K562 (cell line): ENCODE data around the gene DDC. TPM values are rescaled to one million over a fixed set of nuclear protein-coding genes. Genes with fewer than 3 reads are reported as not detected.

Experiments
- ATAC-seq: fragments of 200-7000 bp; cut with Tn5 transposase; 3 replicates; pipeline ENCODE4 v1.9.1; 2020; ENCODE audit warnings: moderate library complexity
- BruUV-seq: library from RNA; stranded (reverse); fragments of 400-500 nt; replicated peaks from 2 replicates; lab custom pipeline; 2021; lab: Mats Ljungman, UMichigan
- CTCF ChIA-PET: fragments of 300-600 bp; formaldehyde crosslinking; extraction: SDS; loops from one replicate; lab custom pipeline; 2021; ENCODE audit warnings: low intra/inter-chr PET ratio; lab: Yijun Ruan, JAX
- POLR2A ChIA-PET: fragments of 300-600, 350-650 bp; sonication (Branson Sonifier 250); formaldehyde crosslinking; extraction: SDS; loops from one replicate; lab custom pipeline; 2021; ENCODE audit warnings: antibody characterized with exemption, inconsistent platforms; lab: Yijun Ruan, JAX
- DNase-seq, 4 experiments: peaks; one replicate each; pipeline versions ENCODE4 v3.0.0 to v3.0.0-alpha.2; 2011 to 2018; ENCODE audit warnings: low spot score in 3 of 4, mixed read lengths in 3 of 4; ENCODE audit errors: extremely low read depth in 1 of 4
- FAIRE-seq: peaks from 2 replicates; lab custom pipeline; 2011; peaks lifted over from hg19 to GRCh38; lab: Jason Lieb, UNC
- H2AFZ ChIP-seq: 2 replicates; pipeline ENCODE4 v1.6.0; 2011; ENCODE audit warnings: low read depth, low read length, control low read depth, inconsistent platforms
- H3K27ac ChIP-seq: fragments of 200-600 bp; 3 replicates; pipeline ENCODE4 v1.8.0; 2011; ENCODE audit warnings: low read depth, mild to moderate bottlenecking, control low read depth, inconsistent platforms, low read length, moderate library complexity, mixed read lengths; ENCODE audit errors: extremely low read depth
- H3K27me3 ChIP-seq, 2 experiments: fragments of 300-600 bp in 1 of 2; 2 replicates in 1 of 2; 3 replicates in 1 of 2; pipeline versions ENCODE4 v1.6.0 to v1.8.0; 2011; ENCODE audit warnings: inconsistent platforms in 2 of 2, low read length in 2 of 2, mild to moderate bottlenecking in 1 of 2, mixed read lengths in 1 of 2, moderate library complexity in 1 of 2; ENCODE audit not compliant: control insufficient read depth in 2 of 2, insufficient read depth in 2 of 2
- H3K36me3 ChIP-seq: fragments of 300-600 bp; 3 replicates; pipeline ENCODE4 v1.8.0; 2011; ENCODE audit warnings: mild to moderate bottlenecking, low read length, inconsistent platforms; ENCODE audit not compliant: control insufficient read depth, insufficient read depth
- H3K4me1 ChIP-seq, 2 experiments: fragments of 200-600 bp in 1 of 2; replicated peaks in 1 of 2; 2 replicates in 1 of 2; 3 replicates in 1 of 2; pipeline versions ENCODE4 v1.5.1 to v1.8.0; 2011; ENCODE audit warnings: inconsistent platforms in 2 of 2, low read length in 2 of 2, mild to moderate bottlenecking in 1 of 2, mixed read lengths in 1 of 2, moderate library complexity in 1 of 2; ENCODE audit not compliant: control insufficient read depth in 2 of 2, insufficient read depth in 2 of 2
- H3K4me2 ChIP-seq: 2 replicates; pipeline ENCODE4 v1.6.1; 2011; ENCODE audit warnings: low read length, control low read depth, inconsistent platforms, mixed read lengths; ENCODE audit not compliant: insufficient read depth
- H3K4me3 ChIP-seq: fragments of 200-600 bp; sonication (generic), shearing (Covaris generic); 2 replicates; pipeline ENCODE4 v1.5.1; 2016; ENCODE audit warnings: control low read depth, inconsistent platforms
- H3K79me2 ChIP-seq: fragments of 200-600 bp; 3 replicates; pipeline ENCODE4 v1.8.0; 2011; ENCODE audit warnings: low read length, inconsistent platforms; ENCODE audit not compliant: control insufficient read depth, insufficient read depth
- H3K9ac ChIP-seq, 2 experiments: 2 replicates each; pipeline versions ENCODE4 v1.6.0 to v1.6.1; 2011; ENCODE audit warnings: low read depth in 2 of 2, low read length in 2 of 2, control low read depth in 1 of 2, inconsistent platforms in 1 of 2, mild to moderate bottlenecking in 1 of 2, mixed read lengths in 1 of 2; ENCODE audit not compliant: insufficient read depth in 1 of 2
- H3K9me1 ChIP-seq: one replicate; pipeline ENCODE4 v1.6.0; 2011; ENCODE audit warnings: inconsistent platforms, mild to moderate bottlenecking, low read length, moderate library complexity; ENCODE audit not compliant: control insufficient read depth, insufficient read depth
- H3K9me3 ChIP-seq: replicated peaks from 2 replicates; pipeline ENCODE4 v1.5.1; 2011; ENCODE audit warnings: low read depth, low read length, inconsistent platforms; ENCODE audit not compliant: control insufficient read depth, insufficient read depth
- H4K20me1 ChIP-seq: replicated peaks from 2 replicates; pipeline ENCODE4 v1.6.1; 2011; ENCODE audit warnings: low read length, inconsistent platforms, mixed read lengths; ENCODE audit not compliant: control insufficient read depth, insufficient read depth
- ELF2 ChIP-seq: fragments of 250-450 bp; sonication (Bioruptor Pico); IDR thresholded peaks from 2 replicates; pipeline ENCODE4 v1.5.0; 2021; ENCODE audit warnings: mild to moderate bottlenecking
- ESRRB ChIP-seq: fragments of 250-450 bp; sonication (Bioruptor Pico); IDR thresholded peaks from 2 replicates; pipeline ENCODE4 v1.5.0; 2020; ENCODE audit warnings: mild to moderate bottlenecking, moderate library complexity, borderline replicate concordance
- EWSR1 ChIP-seq: fragments of 450-650 bp; IDR thresholded peaks from 2 replicates; pipeline ENCODE4 v1.6.1; 2018; ENCODE audit warnings: borderline replicate concordance, mild to moderate bottlenecking, low read depth, moderate library complexity; ENCODE audit not compliant: partially characterized antibody
- GABPA ChIP-seq: fragments of 200-800 bp; sonication (Bioruptor generic); conservative IDR thresholded peaks from 2 replicates; pipeline ENCODE4 v1.6.1; 2016; ENCODE audit warnings: low read depth, missing genetic modification characterization, missing compliant biosample characterization
- JUND ChIP-seq, 2 experiments: IDR thresholded peaks; 2 replicates in 1 of 2; 3 replicates in 1 of 2; pipeline ENCODE4 v1.6.1; 2011; ENCODE audit warnings: borderline replicate concordance in 2 of 2, low read depth in 2 of 2, low read length in 2 of 2, improper control_type of control experiment in 1 of 2, missing biosample characterization in 1 of 2, missing genetic modification characterization in 1 of 2, missing genetic modification reagents in 1 of 2
- MAZ ChIP-seq, 2 experiments: fragments of 450-650 bp in 1 of 2; sonication (generic) in 1 of 2; formaldehyde crosslinking; IDR thresholded peaks in 1 of 2; conservative IDR thresholded peaks in 1 of 2; 2 replicates each; pipeline versions ENCODE4 v1.4.0 to v1.5.0; 2020; ENCODE audit warnings: mild to moderate bottlenecking in 1 of 2, missing genetic modification reagents in 1 of 2
- NKRF ChIP-seq: fragments of 450-650 bp; IDR thresholded peaks from 2 replicates; pipeline ENCODE4 v1.6.1; 2016; ENCODE audit warnings: borderline replicate concordance
- NR4A1 ChIP-seq, 2 experiments: fragments of 250-450 bp in 1 of 2; fragments of 450-650 bp in 1 of 2; sonication (Bioruptor Pico) in 1 of 2; IDR thresholded peaks; 2 replicates each; pipeline versions ENCODE4 v1.4.0 to v1.6.1; 2016 to 2020; ENCODE audit warnings: mild to moderate bottlenecking in 2 of 2, missing compliant biosample characterization in 1 of 2, missing genetic modification characterization in 1 of 2, moderate library complexity in 1 of 2
- RBM15 ChIP-seq: fragments of 200-400 bp; formaldehyde crosslinking; IDR thresholded peaks from 2 replicates; pipeline ENCODE4 v1.6.1; 2018; ENCODE audit warnings: mild to moderate bottlenecking, low read length, moderate library complexity; ENCODE audit not compliant: insufficient read depth
- RBM25 ChIP-seq: fragments of 200-400 bp; formaldehyde crosslinking; IDR thresholded peaks from 2 replicates; pipeline ENCODE4 v1.6.1; 2018; ENCODE audit warnings: low read length, low read depth, moderate library complexity; ENCODE audit not compliant: severe bottlenecking
- SAP30 ChIP-seq: fragments of 200-600 bp; sonication (generic); IDR thresholded peaks from 2 replicates; pipeline ENCODE4 v1.6.1; 2012; ENCODE audit warnings: borderline replicate concordance, low read depth, mild to moderate bottlenecking, moderate library complexity, low read length, control low read depth, inconsistent platforms; ENCODE audit not compliant: insufficient read depth, poor library complexity, severe bottlenecking
- ZNF174 ChIP-seq: fragments of 250-450 bp; sonication (Bioruptor Pico); IDR thresholded peaks from 2 replicates; pipeline ENCODE4 v1.4.0; 2020; ENCODE audit warnings: mild to moderate bottlenecking
- ZNF347 ChIP-seq: fragments of 450-650 bp; formaldehyde crosslinking; IDR thresholded peaks from 2 replicates; pipeline ENCODE4 v1.4.0; 2020; ENCODE audit warnings: low read depth, mild to moderate bottlenecking, moderate library complexity
- ZNF586 ChIP-seq: fragments of 450-650 bp; formaldehyde crosslinking; conservative IDR thresholded peaks from 2 replicates; pipeline ENCODE4 v1.4.0; 2020; ENCODE audit warnings: mild to moderate bottlenecking, moderate library complexity
- WGBS: fragments of 100-300 bp; shearing (Covaris generic); methylation state at CpG from one replicate; pipeline ENCODE4 v1.1.6; 2016; ENCODE audit warnings: low coverage, mixed read lengths; ENCODE audit not compliant: insufficient coverage; ENCODE audit errors: missing lambda C conversion rate; 5-methylcytosine and 5-hydroxymethylcytosine counted together
- in situ Hi-C: fragments of 300-500 bp; cut with MboI; formaldehyde crosslinking; loops from 4 replicates; pipeline ENCODE4 v1.15.0; 2018; ENCODE audit warnings: inconsistent platforms, mixed read lengths
- intact Hi-C: fragments of 100-400 bp; cut with micrococcal nuclease; formaldehyde crosslinking; loops from 2 replicates; pipeline ENCODE4 v1.14.2; 2022
- polyA plus RNA-seq, 8 experiments: library from polyadenylated mRNA; depleted of rRNA in 4 of 8; stranded (reverse) in 5 of 8; unstranded in 3 of 8; fragments of >200 nt; fragmentation: Nextera tagmentation in 2 of 8; fragmentation: Illumina TruSeq in 1 of 8; extraction: Ambion mirVana in 2 of 8; extraction: Trizol in 1 of 8; gene quantifications; 2 replicates each; pipeline versions ENCODE4 v1.2.1 to v1.2.3, GENCODE V29; 2011 to 2014; ENCODE audit warnings: inconsistent platforms in 1 of 8, missing spikeins in 1 of 8
- total RNA-seq, 7 experiments: library from RNA; depleted of rRNA in 6 of 7; stranded (reverse); fragments of >200 nt in 6 of 7; fragmentation: Illumina TruSeq in 2 of 7; extraction: Trizol in 2 of 7; gene quantifications; 2 replicates each; pipeline versions ENCODE4 v1.2.1 to v1.2.3, GENCODE V29; 2011 to 2021; ENCODE audit warnings: low replicate concordance in 1 of 7

DDC gene
- total and polyA plus RNA-seq, 9 of the 15 experiments (the other 6 are each of a cell fraction or from before 2014, with no cell fraction given) = not detected

DNA sequence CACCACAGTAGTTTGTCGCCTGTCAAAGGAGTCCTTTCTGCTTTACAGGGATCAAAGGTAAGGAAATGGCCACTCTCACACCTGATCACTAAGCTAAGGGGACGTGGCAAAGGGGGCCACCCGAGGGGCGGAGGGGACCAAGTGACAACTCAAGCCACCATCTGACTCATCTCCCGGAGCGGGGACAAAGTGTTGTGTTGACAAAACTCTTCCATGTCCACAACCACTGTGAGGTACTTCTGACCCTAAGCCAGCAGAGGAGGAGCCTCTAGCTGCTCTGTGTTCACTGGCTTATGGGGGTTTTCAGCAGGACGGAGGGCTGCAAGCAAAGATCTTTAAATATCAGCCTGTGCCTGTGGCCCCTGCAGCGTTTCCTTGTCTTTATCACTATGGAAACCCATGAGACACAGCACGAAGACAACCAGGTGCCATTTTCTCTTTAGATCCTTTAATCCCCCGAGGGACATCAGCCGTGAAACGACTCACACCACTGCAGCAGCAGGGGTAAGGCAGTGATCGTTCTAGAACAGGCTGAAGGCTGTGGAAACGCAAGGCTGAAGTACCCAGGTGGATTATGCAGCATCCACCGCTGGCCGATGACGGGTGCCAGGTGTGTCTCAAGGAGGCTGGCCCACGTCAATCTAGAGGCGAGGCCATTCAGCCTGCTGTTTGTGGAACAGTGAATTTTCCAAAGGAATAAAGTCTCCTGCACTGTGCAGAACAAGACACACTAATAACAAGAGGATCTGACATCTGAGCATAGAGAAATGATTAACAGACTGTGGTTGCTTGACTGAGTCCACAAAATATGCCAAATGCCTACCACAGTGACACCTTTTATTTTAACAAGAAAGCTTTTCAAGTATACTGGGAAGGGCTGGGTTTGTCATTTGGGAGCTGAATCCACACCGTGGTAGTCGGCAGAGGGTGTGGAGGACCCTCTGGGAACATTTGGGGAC lies 26.6 kb upstream of the DDC start:
- WGBS = 88% methylated on average over 19 of the region's 21 CpGs
- Histone ChIP-seq H3K4me3 (no peak overlapping the region), H3K4me1 (no peaks in the 10 kb centered on the region), H3K9me3 (no peaks in the 10 kb centered on the region), H3K27me3 (no peaks in the 10 kb centered on the region; a peak in 2 of 5 replicates), H3K36me3 (peaks cover 33% of the 10 kb centered on the region), H3K9me1 (no peaks in the 10 kb centered on the region), H3K4me2 (no peak overlapping the region), H3K79me2 (no peaks in the 10 kb centered on the region), H3K9ac (no peak overlapping the region), H4K20me1 (no peaks in the 10 kb centered on the region; the same call in 1 of the 2 replicates), H3K27ac (no peak overlapping the region), H2AFZ (no peak overlapping the region)
- POLR2A ChIA-PET = interaction anchor here (0.7 kb wide), 1 partner anchor 95 kb away, joined by 3 read pairs; no protein-coding TSS in a partner anchor
- ATAC-seq = peak; percentile 24
- CTCF ChIA-PET = no interaction called here
- intact Hi-C loops = no loop called here
- FAIRE-seq = no peak
- TF ChIP-seq ELF2 (CRISPR knock-in tag) (no peak), ZNF586 (CRISPR knock-in tag) (no peak), SAP30 (no peak), ZNF174 (CRISPR knock-in tag) (no peak), NKRF (no peak), MAZ (CRISPR knock-in tag; conservative IDR thresholded peaks at IDR 0.05 in 1 of 2, IDR thresholded peaks at IDR 0.05 in 1 of 2) (no peak), GABPA (no peak), RBM25 (no peak), JUND (IDR thresholded peaks at IDR 0.05; ENCODE audit: borderline replicate concordance, low read depth, low read length) (no peak), JUND (tag; IDR thresholded peaks at IDR 0.05; ENCODE audit: borderline replicate concordance, low read depth, low read length) (no peak), ESRRB (no peak), ZNF347 (CRISPR knock-in tag) (no peak), NR4A1 (CRISPR knock-in tag; IDR thresholded peaks at IDR 0.05) (no peak), NR4A1 (tag; IDR thresholded peaks at IDR 0.05) (no peak), RBM15 (no peak), EWSR1 (no peak)
- in situ Hi-C loops = no loop called here
- no peak for DNase-seq
- BruUV-seq = no TSS peak
